Stimulated activated CD4-positive, alpha-beta T cell treated with anti-CD3 and anti-CD28 coated beads, Interleukin-4, amount 100 ng/mL, for 24 hours (primary cell): ENCODE measurements around the gene CYP4F3.
"Not testable (repeated sequence)": the region's sequence is repeated elsewhere in the genome, so short reads cannot be mapped to it uniquely, and the experiment has no call there.

Experiments used
- DNase-seq: peaks from one replicate; pipeline ENCODE4 v3.0.0-alpha.2; 2020

Gene CYP4F3

DNA sequence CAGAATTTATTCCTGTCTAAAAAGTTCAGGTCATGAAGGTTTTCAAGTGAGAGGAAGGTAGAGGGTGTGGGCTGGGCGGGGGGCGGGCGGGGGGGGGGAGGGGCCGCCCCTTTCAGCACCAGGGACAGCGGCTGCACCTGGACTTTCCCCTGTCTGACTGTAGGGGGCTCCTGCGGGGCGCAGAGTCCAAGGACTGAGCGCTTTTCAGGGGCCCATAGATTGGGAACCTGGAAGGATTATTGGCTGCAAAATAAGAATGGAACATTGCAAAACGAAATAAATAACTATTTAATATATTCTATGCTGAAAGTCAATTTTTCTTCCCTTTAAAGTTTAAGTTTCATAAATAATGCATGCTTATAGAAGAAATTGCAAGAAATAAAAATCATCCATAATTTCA, 8.9 kb upstream of the CYP4F3 start:
- no peak for DNase-seq

DNA sequence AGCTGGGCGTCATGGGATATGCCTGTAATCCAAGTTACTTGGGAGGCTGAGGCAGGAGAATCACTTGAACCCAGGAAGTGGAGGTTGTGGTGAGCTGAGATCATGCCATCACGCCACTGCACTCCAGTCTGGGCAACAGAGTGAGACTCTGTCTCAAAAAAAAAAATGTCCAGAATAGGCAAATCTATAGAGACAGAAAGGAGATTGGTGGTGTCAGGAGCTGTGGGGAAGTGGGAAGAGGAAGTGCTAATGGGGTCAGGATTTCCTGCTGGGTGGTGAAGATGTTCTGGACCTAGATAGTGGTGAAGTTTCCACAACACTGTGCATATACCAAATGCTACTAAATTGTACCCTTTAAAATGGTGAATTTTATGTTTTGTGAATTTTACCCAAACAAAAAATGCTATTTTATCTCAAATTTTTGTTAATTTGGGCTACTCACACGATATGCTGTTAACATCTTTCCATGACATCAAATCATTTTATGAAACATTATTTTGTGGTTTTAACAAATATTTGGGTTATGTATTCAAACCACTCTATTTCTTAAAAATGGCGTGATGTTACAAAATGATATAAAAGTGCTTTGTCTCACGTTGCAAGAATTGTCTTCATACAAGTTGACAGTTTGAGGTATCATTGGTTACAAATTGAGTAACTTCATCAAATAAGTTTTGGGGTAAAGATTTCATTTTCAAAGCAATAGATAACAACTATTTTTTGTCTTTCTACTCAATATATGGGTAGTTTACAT, 7.4 kb upstream of the CYP4F3 start:
- DNase-seq = no peak

DNA sequence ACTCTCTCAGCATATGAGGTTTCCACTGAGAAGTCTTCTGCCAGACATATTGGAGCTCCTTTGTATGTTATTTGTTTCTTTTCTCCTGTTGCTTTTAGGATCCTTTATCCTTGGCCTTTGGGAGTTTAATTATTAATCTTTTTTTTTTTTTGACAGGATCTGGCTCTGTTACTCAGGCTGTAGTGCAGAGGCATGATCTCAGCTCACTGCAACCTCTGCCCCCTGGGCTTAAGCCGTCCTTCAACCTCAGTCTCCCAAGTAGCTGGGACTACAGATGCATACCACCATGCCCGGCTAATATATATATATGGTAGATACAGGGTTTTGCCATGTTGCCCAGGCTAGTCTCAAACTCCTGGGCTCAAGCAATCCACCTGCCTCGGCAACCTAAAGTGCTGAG, 6.6 kb upstream of the CYP4F3 start:
- no peak for DNase-seq

DNA sequence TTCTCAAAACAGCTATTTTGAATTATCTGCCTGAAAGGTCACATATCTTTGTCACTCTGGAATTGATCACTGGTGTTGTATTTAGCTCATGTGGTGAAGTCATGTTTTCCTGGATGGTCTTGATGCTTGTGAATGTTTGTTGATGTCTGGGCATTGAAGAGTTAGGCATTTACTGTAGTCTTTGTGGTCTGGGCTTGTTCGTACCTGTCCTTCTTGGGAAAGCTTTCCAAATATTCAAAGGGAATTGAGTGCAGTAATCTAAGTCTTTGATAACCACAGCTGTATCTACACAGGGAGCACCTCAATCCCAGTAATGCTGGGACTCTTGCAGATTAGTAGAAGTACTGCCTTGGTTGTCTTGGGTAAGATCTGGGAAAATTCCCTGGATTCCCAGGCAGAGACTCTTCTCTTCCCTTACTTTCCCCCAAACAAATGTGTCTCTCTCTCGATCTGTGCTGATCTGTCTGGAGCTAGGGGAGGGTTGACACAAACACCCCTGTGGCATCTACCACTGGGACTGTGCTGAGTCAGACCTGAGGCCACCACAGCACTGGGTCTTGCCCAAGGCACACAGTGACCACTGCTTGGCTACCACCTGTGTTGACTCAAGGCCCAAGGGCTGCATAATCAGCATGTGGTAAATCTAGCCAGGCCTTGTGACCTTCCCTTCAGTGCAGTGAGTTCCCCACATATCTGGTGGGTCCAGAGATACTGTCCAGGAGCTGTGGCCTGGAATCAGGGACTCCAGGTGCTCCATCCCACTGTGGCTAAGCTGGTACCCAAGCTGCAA, 5.5 kb upstream of the CYP4F3 start:
- no peak for DNase-seq

DNA sequence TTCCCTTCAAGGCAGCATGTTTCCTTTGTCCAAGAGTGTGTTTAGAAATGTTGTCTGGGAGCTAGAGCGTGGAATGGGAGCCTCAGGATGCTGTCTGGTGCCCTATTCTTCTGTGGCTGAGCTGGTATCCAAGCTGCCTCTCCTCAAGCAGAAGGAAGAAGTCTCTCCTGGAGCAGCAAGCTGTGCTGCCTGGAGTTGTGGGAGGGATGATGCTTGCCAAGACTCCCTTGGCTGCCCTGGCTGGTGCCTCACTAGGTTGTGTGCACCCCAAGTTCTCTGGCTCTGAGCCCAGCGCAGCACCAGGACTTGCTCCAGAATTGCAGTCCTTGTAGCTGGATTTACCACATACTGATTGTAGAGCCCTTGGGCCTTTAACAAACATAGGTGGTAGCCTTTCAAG, 4.7 kb upstream of the CYP4F3 start:
- DNase-seq = no peak

DNA sequence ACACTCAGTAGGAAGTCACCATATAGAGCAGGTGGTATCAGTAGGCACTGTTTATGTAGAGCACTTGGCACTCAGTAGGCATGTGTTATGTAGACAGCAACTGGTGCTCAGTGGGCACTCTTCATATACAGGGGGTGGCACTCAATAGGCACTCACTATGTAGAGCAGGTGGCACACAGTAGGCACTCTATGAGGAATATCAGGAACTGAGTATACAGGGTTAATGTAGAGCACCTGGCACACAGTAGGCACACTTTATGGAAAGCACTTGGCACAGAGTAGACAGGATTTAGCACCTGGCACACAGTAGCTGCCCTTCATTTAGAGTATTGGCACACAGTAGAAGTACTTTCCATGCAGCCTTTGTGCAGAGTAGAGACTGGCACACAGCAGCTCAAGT, 1.1 kb upstream of the CYP4F3 start:
- no peak for DNase-seq

DNA sequence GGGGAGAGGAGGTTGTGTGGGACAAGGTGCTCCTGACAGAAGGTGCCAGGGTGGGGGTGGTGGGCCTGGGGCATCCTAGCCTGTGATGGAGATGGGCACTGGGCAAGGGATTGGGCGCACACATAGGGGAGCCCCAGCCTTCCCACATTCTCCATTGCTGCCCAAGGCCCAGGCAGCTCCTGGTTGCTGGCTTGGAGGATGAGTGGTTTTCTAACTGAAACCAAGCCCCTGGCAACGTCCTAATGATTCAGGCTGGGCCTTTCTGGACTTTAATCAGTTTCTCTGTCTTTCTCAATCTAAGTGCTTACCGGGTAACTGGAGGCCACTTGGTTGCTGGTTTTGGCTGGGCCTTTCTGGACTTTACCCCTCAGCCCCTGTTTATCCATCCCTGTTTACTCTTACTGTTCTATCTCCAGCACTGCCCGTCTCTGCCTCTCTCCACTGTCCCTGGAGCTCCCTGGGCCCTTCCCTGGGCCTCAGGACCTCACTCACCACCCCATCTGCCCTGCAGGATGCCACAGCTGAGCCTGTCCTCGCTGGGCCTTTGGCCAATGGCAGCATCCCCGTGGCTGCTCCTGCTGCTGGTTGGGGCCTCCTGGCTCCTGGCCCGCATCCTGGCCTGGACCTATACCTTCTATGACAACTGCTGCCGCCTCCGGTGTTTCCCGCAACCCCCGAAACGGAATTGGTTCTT, 354 bp downstream of the CYP4F3 start:
- no peak for DNase-seq

DNA sequence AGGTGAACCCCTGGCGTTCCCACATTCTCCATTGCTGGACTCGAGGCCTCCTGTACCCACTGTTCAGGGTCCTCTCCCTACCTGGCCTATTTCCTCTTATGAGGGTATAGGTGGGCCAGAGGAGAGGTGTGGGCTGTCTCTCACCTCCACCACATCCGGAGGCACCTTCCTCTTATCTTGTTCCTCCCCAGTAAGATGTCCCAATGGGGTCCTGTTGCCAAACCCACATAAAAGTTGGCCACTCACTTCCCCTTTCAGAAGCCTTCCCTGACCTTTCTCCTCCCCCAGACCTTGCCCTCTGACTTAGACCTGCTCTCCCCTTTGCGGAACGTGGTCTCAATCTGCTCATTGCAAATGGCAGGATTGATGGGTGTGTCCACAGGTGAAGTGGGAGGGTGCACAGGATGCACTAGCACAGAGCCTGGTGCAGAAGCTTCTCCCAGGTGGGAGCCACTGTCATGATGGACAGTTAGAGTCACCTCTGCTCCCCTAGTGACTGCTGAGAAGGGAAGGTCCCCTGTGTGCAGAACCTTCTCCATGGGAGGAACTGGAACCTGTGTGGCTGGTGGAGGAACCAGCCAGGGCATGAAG, 1.3 kb downstream of the CYP4F3 start:
- DNase-seq = no peak

DNA sequence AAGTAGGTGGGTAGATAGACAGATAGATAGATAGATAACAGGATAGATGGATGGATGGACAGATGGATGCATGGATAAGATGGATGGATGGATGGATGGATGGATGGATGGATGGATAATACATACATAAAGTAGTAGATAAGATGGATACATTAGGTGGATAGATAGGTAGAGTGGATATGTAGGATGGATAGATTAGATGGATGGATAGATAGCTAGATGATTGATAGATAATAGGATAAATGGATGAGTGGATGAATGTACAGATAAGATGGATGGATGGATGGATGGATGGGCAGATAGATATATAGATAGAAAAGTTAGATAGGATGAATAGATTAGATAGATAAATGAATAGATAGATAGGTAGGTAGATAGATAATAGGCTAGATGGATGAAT, 2.1 kb downstream of the CYP4F3 start:
- DNase-seq = no peak

DNA sequence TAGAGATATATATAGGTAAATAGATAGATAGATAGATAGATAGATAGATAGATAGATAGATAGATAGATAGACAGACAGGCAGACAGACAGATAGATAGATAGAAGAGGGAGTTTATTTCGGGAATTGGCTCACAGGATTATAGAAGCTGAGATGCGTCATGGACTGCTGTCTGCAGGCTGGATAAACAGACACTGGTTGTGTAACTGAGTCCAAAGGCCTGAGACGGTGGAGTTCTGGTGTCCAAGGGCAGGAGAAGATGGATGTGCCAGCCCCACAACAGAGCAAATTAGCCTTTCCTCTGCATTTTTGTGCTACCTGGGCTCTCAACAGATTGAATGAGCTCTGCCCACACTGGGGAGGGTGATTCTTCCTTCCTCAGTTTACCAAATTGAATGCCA, 2.7 kb downstream of the CYP4F3 start:
- no peak for DNase-seq

DNA sequence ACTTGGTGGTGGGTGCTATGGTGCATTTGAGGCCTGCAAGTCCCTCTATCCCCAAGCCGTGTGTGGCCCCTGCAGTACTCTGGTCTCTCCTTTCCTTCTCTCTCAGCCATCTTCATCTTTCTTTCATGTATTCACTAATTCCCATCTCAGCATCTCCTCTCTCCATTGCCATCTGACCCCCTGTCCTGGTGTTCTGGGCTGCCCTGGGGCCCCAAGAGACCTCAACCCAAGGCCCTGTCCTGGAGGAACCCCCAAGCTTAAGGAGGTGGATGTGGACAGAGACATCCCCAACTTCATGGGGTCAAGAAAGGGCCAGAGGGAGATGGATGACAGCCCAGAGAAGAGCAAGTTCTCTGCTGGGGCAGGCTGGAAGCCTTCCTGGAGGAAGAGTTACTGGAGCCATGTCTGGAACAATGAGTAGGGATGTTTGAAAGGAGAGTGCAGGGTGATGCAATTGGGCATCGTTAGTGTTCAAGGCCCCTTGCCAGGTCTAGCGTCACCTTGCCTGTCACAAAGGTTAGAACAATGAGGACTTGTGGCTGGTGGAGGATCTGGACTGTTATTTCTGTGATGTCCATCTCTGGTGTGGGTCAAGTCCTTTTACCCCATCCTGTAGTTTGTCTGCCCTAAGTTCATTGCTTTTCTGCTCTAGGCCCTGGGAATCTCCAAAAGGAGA, 3.5 kb downstream of the CYP4F3 start:
- no peak for DNase-seq

DNA sequence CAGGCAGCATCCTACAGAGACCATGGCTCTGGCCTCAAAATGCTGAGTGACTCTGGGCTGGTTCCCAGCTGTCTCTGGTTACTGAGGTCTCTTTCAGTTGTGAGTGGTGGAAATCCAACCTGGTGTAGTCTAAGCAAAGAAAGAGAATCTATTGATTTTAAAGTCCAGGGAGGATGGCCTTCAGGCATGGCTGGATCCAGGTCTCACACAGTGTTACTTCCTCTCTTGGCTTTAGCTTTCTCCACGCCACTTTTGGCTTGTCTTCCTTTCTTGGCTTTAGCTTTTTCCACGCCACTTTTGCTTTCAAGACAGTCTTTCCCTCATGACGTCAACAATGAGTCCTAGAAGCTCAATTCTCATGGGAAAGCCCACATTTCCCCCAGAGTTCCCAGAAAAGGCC, 4.1 kb downstream of the CYP4F3 start:
- DNase-seq = no peak

DNA sequence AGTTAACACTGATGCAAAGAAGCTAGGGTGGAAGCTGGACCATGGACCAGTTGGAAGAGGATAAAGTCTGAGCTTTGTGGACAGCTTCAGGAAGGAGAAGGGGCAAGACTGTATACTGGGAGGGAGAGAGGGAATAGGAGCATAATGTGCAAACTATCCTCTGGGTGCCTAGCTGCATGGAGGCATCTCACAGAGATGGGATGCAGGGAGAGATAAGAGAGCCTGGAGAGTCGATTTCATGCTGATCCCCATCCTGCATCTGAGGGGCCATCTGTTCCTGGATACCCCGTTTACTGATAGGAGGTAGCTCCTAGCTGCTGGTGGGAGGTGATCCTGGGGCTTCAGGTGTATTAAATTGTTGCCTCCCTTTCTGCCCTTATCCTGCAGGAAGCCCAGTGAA, 8.8 kb downstream of the CYP4F3 start:
- no peak for DNase-seq

DNA sequence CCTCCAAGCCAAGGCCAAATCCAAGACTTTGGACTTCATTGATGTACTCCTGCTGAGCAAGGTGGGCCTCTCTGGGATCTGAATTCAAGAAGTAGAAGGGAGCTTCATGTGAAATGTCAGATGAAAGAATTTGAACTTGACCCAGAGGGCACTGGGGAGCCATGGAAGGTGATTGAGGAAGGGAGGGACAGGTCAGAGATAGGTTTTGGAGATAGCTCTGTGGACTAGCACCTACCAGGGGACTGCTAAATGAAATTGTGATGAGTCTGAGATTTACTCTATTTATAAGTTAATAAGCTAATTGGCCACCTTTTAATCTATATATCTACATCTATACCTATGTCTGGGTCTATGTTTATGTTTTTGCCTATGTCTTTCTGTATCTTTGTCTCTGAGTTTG, 9.4 kb downstream of the CYP4F3 start:
- DNase-seq = not testable (repeated sequence)

DNA sequence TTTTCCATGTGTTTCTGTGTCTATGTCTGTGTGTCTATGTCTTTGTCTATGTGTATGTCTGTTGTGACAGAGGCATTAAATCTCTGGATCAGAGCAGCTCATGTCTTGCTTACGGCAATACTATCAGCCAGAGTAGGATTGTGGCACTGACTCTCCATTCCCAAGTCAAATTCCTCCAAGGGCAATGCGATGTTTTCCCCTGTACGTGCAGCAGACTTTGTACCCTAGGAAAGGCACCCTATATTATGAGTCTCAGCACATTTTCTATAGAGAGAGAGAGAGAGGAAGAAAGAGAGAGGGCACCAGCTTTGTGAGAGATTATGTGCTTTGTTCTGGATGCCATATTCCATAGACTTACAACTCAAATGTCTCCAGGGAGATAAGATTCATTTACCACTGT, 11.1 kb downstream of the CYP4F3 start:
- DNase-seq = no peak

DNA sequence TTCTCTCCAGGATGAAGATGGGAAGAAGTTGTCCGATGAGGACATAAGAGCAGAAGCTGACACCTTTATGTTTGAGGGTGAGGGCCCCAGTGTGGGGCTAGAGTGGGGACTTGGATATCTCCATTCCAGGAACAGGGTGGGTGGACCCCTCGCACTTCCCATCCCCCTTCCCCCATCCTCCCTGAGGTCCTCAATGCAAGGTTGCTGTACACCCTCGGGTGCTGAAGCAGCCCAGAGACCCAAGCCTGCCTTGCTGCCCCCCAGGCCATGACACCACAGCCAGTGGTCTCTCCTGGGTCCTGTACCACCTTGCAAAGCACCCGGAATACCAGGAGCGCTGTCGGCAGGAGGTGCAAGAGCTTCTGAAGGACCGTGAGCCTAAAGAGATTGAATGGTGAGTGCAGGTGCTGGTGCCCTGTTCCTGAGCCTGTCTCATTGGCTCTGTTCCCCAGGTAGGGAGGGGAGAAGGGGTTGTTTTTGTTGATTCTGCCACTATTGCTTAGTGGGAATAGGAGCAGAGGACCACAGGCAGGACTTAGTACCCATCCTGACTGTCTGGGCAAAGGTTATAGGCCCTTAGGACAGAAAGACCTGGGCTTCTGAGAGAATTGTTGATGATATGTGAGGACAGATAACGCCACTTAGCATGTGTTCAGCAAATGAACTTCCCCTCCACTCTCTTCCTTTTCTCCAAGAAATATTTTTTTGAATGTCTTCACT, 12.0 kb downstream of the CYP4F3 start:
- no peak for DNase-seq

DNA sequence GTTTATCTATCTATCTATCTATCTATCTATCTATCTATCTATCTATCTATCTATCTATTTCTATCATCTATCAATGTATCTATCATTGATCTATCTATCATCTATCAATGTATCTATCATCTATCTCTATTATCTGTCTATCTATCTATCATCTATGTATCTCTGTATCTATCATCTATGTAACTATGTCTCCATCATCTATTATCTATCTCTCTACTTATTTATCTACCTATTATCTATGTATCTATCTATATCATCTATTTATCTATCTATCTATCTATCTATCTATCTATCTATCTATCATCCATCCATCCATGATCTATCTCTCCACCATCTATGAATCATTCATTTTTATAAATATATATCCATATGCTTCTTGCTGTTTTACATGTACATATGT, 15.8 kb downstream of the CYP4F3 start:
- DNase-seq = no peak

DNA sequence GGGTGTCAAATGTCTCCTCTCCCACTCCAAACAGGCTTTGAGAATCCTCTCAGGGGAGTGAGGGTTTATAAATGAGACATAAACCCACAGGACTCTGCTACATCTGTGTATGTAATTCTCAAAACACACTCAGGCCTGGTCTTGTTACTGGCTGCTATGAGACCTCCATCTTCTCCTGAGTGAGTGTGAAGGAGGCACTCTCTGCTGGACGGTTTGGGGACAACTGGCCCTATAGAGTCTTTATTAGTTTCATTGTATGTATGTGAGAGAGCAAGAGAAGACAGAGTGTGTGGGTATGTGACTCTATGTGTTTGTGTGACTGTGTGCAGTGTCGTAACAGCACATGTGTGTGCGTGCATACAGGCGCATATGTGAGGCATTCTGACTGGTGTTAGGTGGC, 22.6 kb downstream of the CYP4F3 start:
- DNase-seq = no peak

DNA sequence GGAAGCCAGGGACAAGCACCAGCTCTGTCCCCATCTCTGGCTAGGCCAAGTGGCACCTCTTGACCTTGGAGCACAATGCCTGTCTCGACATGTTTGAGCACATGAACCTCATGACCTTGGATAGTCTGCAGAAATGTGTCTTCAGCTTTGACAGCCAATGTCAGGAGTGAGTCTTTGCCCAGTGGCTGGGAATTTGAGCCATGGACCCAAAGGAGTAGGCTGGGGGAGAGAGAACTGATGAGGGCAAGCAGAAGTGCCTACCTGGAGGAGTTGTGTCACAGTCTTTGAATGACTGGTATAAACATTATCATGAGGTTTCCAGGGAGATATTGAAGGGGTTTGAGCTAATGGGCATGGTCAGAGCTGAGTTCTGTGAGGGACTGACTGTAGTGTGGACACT, 25.5 kb downstream of the CYP4F3 start:
- DNase-seq = no peak

DNA sequence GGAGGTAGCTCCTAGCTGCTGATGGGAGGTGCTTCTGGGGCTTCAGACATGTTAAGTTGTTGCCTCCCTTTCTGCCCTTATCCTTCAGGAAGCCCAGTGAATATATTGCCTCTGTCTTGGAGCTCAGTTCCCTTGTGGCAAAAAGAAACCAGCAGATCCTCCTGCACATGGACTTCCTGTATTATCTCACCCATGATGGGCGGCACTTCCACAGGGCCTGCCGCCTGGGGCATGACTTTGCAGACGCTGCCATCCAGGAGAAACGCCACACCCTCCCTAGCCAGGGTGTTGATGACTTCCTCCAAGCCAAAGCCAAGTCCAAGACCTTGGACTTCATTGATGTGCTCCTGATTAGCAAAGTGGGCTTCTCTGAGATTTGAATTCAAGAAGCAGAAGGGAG, 26.2 kb downstream of the CYP4F3 start:
- no peak for DNase-seq

DNA sequence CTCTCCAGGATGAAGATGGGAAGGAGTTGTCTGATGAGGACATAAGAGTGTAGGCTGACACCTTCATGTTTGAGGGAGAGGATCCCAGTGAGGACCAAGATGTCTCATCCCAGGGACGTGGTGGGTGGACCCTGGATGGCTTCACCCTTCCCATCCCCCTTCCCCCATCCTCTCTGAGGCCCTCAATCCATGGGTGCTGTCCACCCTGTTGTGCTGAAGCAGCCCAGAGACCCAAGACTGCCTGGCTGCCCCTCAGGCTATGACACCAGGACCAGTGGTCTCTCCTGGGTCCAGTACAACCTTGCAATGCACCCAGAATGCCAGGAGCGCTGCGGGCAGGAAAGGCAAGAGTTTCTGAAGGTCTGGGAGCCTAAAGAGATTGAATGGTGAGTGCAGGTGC, 28.7 kb downstream of the CYP4F3 start:
- no peak for DNase-seq

DNA sequence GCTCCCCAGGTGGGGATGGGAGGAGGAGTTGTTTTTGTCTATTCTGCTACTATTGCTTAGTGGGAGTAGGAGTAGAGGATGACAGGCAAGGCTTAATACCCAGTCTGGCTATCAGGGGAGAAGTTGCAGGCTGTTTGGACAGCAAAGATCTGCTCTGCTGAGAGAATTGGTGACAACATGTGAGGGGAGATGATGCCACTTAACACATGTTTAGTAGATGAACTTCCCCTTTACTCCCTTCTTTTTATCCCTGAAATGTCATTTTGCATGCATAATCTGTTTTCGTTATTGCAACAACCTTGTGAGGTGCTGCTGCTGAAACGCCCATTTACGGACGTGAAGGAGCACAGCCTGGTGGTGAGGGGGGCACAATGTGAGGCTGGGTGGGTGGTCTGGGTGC, 29.2 kb downstream of the CYP4F3 start:
- DNase-seq = no peak
